Embryonic facial prominence (tissue), 1 donor: Measurements from ENCODE around the gene ENSA.
"Not testable (repeated sequence)": the region's sequence is repeated elsewhere in the genome, so short reads cannot be mapped to it uniquely, and the experiment has no call there.

Source experiments
- DNase-seq: peaks from one replicate; pipeline ENCODE4 v3.0.0-alpha.2; 2016; ENCODE audit errors: extremely low spot score

ENSA gene

GRCh38 chr1:150629115-150629928, at the start of gene ENSA:
Gene ENSA (minus strand): TSS chr1:150629612. CDS start chr1:150629470, 142 bp downstream.
- DNase-seq = peak; percentile 100

- DNase-seq = no peak
These were observed 49.6 kb upstream of the ENSA start for GRCh38 chr1:150678988-150679387.

- DNase-seq = no peak
These were observed 45.5 kb upstream of the ENSA start for GRCh38 chr1:150674881-150675280.

- no peak for DNase-seq
These were observed 33.9 kb upstream of the ENSA start for GRCh38 chr1:150663321-150663720.

GRCh38 chr1:150662811-150663210, 33.4 kb upstream of the ENSA start:
- no peak for DNase-seq

- DNase-seq = no peak
These were observed 31.7 kb upstream of the ENSA start for GRCh38 chr1:150661156-150661555.

- no peak for DNase-seq
These were observed 31.2 kb upstream of the ENSA start for GRCh38 chr1:150660584-150660983.

GRCh38 chr1:150657064-150657463, 27.7 kb upstream of the ENSA start:
- DNase-seq = not testable (repeated sequence)

- DNase-seq = not testable (repeated sequence)
These were observed 25.2 kb upstream of the ENSA start for GRCh38 chr1:150654635-150655034.

- no peak for DNase-seq
These were observed 20.8 kb upstream of the ENSA start for GRCh38 chr1:150650193-150650592.

- DNase-seq = no peak
These were observed 20.1 kb upstream of the ENSA start for GRCh38 chr1:150649441-150650075.

GRCh38 chr1:150642296-150642695, 12.9 kb upstream of the ENSA start:
- DNase-seq = no peak

- not testable (repeated sequence) for DNase-seq
These were observed 11.9 kb upstream of the ENSA start for GRCh38 chr1:150641126-150641815.

- not testable (repeated sequence) for DNase-seq
These were observed 9.0 kb upstream of the ENSA start for GRCh38 chr1:150638430-150638829.

- DNase-seq = not testable (repeated sequence)
These were observed 5.6 kb upstream of the ENSA start for GRCh38 chr1:150634839-150635622.

- DNase-seq = no peak
These were observed 672 bp downstream of the ENSA start for GRCh38 chr1:150628766-150629114.

- no peak for DNase-seq
These were observed 1.5 kb downstream of the ENSA start for GRCh38 chr1:150627826-150628410.

GRCh38 chr1:150626150-150626549, 3.3 kb downstream of the ENSA start:
- DNase-seq = no peak

- DNase-seq = not testable (repeated sequence)
These were observed 4.9 kb downstream of the ENSA start for GRCh38 chr1:150624546-150624945.

- not testable (repeated sequence) for DNase-seq
These were observed 5.3 kb downstream of the ENSA start for GRCh38 chr1:150624134-150624533.

- DNase-seq = no peak
These were observed 7.0 kb downstream of the ENSA start for GRCh38 chr1:150622303-150622975.
